ENCODE measurements around the gene NPAS3.

DNA sequence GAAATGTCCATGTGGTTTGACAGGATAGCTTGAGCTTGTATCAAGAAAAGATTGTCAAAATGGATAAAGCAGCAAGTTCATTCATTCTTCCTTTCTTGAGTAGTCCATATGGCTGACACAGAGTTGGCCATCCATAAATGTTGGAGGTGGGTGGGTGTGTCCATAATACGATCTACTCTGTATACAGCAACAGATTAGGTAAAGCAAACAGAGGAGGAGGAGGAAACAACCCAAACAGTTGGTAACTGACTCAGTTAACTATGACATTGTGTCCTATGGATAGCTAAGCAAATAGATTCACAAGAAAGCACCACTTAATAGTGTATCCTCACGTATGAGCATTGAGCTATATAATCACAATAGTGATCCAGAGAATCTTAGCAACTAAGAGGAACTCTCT, 868.2 kb downstream of the NPAS3 start:
- TF ChIP-seq CTCF (IDR thresholded peaks at IDR 0.05; ENCODE audit: extremely low read depth in 1 of 2, insufficient read depth in 1 of 2, low read depth in 1 of 2, low read length in 2 of 2) = no peak
- no peak for TF ChIP-seq EZH2 (IDR thresholded peaks at IDR 0.05; ENCODE audit: borderline replicate concordance, low read depth, low read length, severe bottlenecking)
- no peak for TF ChIP-seq POLR2A (IDR thresholded peaks at IDR 0.05; ENCODE audit: low read depth, low read length)
- no peak for TF ChIP-seq MYC (IDR thresholded peaks at IDR 0.05; ENCODE audit: low read depth, low read length)
- no peak for TF ChIP-seq JUN (IDR thresholded peaks at IDR 0.05; ENCODE audit: borderline replicate concordance, insufficient read depth, insufficient read length, low read depth)
- TF ChIP-seq FOS (IDR thresholded peaks at IDR 0.05; ENCODE audit: borderline replicate concordance, insufficient read depth, low read length) = no peak
- no peak for TF ChIP-seq POLR2AphosphoS5 (IDR thresholded peaks at IDR 0.05; ENCODE audit: insufficient read depth, low read depth, low read length)
- no peak for TF ChIP-seq MAX (IDR thresholded peaks at IDR 0.05; ENCODE audit: insufficient read depth, insufficient read length)

Data from endothelial cell of umbilical vein (primary cell).